Natural killer cell treated with Interleukin-12 subunit alpha and Interleukin-12 subunit beta and Interleukin-15 and Interleukin-18, amount 100 ng/mL, for 72 hours (primary cell): ENCODE results near the gene GRAP. TPM values are rescaled to one million over a fixed set of nuclear protein-coding genes. Genes with fewer than 3 reads are reported as not detected.

Experiments used
- ATAC-seq, 2 donors: fragments of 150-1000 bp; cut with Tn5 transposase in 1 of 2; sonication (Bioruptor Pico), chemical (Tn5 transposase) in 1 of 2; 2 replicates each; pipeline ENCODE4 v1.10.0; 2021
- DNase-seq: peaks from one replicate; pipeline ENCODE4 v3.0.0; 2022; ENCODE audit warnings: low spot score
- H3K27ac Mint-ChIP-seq, 2 donors: 1 replicate in 1 of 2; 2 replicates in 1 of 2; pipeline ENCODE4 v1.8.0; 2022; ENCODE audit warnings: mixed read lengths in 2 of 2, mild to moderate bottlenecking in 1 of 2, moderate library complexity in 1 of 2
- H3K27me3 Mint-ChIP-seq, 2 donors: 1 replicate in 1 of 2; 2 replicates in 1 of 2; pipeline ENCODE4 v1.8.0; 2022; ENCODE audit warnings: mixed read lengths in 2 of 2
- H3K36me3 Mint-ChIP-seq: one replicate; pipeline ENCODE4 v1.8.0; 2022; ENCODE audit warnings: mixed read lengths
- H3K4me1 Mint-ChIP-seq, 2 donors: 1 replicate in 1 of 2; 2 replicates in 1 of 2; pipeline ENCODE4 v1.8.0; 2022; ENCODE audit warnings: low read depth in 2 of 2, mixed read lengths in 2 of 2, mild to moderate bottlenecking in 1 of 2
- H3K4me3 Mint-ChIP-seq: one replicate; pipeline ENCODE4 v1.8.0; 2022; ENCODE audit warnings: mixed read lengths
- H3K9me3 Mint-ChIP-seq: 2 replicates; pipeline ENCODE4 v1.8.0; 2022; ENCODE audit warnings: mixed read lengths
- total RNA-seq, 2 donors: library from RNA; stranded (reverse); gene quantifications; one replicate each; pipeline ENCODE4 v1.2.3, GENCODE V29; 2022

GRAP gene
- total RNA-seq, 2 donors from 2014 or later: 8.2 to 15.9 TPM

GRCh38 chr17:19017804-19018599 lies 28.8 kb downstream of the GRAP start:
- DNase-seq (no peak), ATAC-seq (no peak)
- H3K27ac Mint-ChIP-seq: no peak overlapping the region
- peaks cover 0 to 9% of the 10 kb centered on the region in 2 donors for H3K27me3 Mint-ChIP-seq
- H3K4me1 Mint-ChIP-seq: no peaks in the 10 kb centered on the region
- no peaks in the 10 kb centered on the region for H3K36me3 Mint-ChIP-seq
- no peak overlapping the region for H3K4me3 Mint-ChIP-seq
- no peaks in the 10 kb centered on the region for H3K9me3 Mint-ChIP-seq

GRCh38 chr17:19017401-19017800 lies 29.4 kb downstream of the GRAP start:
- ATAC-seq (no peak), DNase-seq (no peak)
- no peak overlapping the region for H3K27ac Mint-ChIP-seq
- H3K4me1 Mint-ChIP-seq: no peaks in the 10 kb centered on the region
- peaks cover 0 to 9% of the 10 kb centered on the region in 2 donors for H3K27me3 Mint-ChIP-seq
- no peaks in the 10 kb centered on the region for H3K36me3 Mint-ChIP-seq
- no peaks in the 10 kb centered on the region for H3K9me3 Mint-ChIP-seq
- H3K4me3 Mint-ChIP-seq: no peak overlapping the region

- Mint-ChIP-seq H3K27me3 (peaks cover 0 to 9% of the 10 kb centered on the region in 2 donors), H3K27ac (no peak overlapping the region), H3K4me1 (no peaks in the 10 kb centered on the region), H3K4me3 (no peak overlapping the region), H3K36me3 (no peaks in the 10 kb centered on the region), H3K9me3 (no peaks in the 10 kb centered on the region)
- no peak for DNase-seq
- ATAC-seq: no peak
Measured at GRCh38 chr17:19016881-19017280, 29.9 kb downstream of the GRAP start.

GRCh38 chr17:19016297-19016696 lies 30.5 kb downstream of the GRAP start:
- ATAC-seq (no peak), DNase-seq (no peak)
- Mint-ChIP-seq H3K4me3 (no peak overlapping the region), H3K27ac (no peak overlapping the region), H3K4me1 (peaks cover 0 to under 1% of the 10 kb centered on the region in 2 donors), H3K36me3 (no peaks in the 10 kb centered on the region), H3K9me3 (no peaks in the 10 kb centered on the region), H3K27me3 (peaks cover 0 to 9% of the 10 kb centered on the region in 2 donors)

DNA sequence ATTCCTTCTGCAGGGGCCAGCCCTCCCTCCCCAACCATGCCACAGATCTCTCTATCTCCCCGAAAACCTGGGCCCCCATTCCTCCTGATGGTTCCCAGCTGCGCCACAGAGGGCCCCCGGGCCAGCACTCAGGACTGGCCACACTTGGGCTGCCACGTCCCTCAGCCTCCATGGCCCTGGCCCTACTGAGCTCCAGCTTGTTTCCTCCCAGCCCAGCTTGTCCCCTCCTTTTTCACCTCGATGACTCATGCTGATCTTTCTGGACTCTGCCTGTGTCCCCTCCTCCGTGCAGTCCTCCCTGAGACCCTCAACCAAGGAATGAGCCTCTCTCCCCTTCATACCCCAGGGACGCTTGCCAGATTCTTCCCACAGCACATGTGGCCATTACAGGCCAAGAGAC lies 31.3 kb downstream of the GRAP start:
- no peak overlapping the region for H3K27ac Mint-ChIP-seq
- H3K36me3 Mint-ChIP-seq: no peaks in the 10 kb centered on the region
- H3K27me3 Mint-ChIP-seq: peaks cover 0 to 12% of the 10 kb centered on the region in 2 donors
- peaks cover 0 to 6% of the 10 kb centered on the region in 2 donors for H3K4me1 Mint-ChIP-seq
- H3K4me3 Mint-ChIP-seq: no peak overlapping the region
- DNase-seq: no peak
- no peak for ATAC-seq
- no peaks in the 10 kb centered on the region for H3K9me3 Mint-ChIP-seq

- H3K27ac Mint-ChIP-seq: no peak overlapping the region
- no peaks in the 10 kb centered on the region for H3K9me3 Mint-ChIP-seq
- peaks cover 0 to 6% of the 10 kb centered on the region in 2 donors for H3K4me1 Mint-ChIP-seq
- peaks cover 0 to 12% of the 10 kb centered on the region in 2 donors for H3K27me3 Mint-ChIP-seq
- no peaks in the 10 kb centered on the region for H3K36me3 Mint-ChIP-seq
- ATAC-seq (no peak), DNase-seq (no peak)
- H3K4me3 Mint-ChIP-seq: no peak overlapping the region
Measured at GRCh38 chr17:19014628-19015215, 32.0 kb downstream of the GRAP start.

GRCh38 chr17:19013806-19014627 lies 32.7 kb downstream of the GRAP start:
- H3K9me3 Mint-ChIP-seq: no peaks in the 10 kb centered on the region
- H3K4me1 Mint-ChIP-seq: peaks cover 0 to 6% of the 10 kb centered on the region in 2 donors
- ATAC-seq (no peak), DNase-seq (no peak)
- H3K4me3 Mint-ChIP-seq: no peak overlapping the region
- H3K27ac Mint-ChIP-seq: no peak overlapping the region
- peaks cover 0 to 12% of the 10 kb centered on the region in 2 donors for H3K27me3 Mint-ChIP-seq
- no peaks in the 10 kb centered on the region for H3K36me3 Mint-ChIP-seq

- no peak for DNase-seq
- Mint-ChIP-seq H3K27ac (no peak overlapping the region), H3K27me3 (peaks cover 0 to 12% of the 10 kb centered on the region in 2 donors), H3K9me3 (no peaks in the 10 kb centered on the region), H3K36me3 (no peaks in the 10 kb centered on the region), H3K4me1 (peaks cover 0 to 6% of the 10 kb centered on the region in 2 donors), H3K4me3 (no peak overlapping the region)
- ATAC-seq: no peak
Measured at GRCh38 chr17:19013226-19013625, 33.5 kb downstream of the GRAP start.

DNA sequence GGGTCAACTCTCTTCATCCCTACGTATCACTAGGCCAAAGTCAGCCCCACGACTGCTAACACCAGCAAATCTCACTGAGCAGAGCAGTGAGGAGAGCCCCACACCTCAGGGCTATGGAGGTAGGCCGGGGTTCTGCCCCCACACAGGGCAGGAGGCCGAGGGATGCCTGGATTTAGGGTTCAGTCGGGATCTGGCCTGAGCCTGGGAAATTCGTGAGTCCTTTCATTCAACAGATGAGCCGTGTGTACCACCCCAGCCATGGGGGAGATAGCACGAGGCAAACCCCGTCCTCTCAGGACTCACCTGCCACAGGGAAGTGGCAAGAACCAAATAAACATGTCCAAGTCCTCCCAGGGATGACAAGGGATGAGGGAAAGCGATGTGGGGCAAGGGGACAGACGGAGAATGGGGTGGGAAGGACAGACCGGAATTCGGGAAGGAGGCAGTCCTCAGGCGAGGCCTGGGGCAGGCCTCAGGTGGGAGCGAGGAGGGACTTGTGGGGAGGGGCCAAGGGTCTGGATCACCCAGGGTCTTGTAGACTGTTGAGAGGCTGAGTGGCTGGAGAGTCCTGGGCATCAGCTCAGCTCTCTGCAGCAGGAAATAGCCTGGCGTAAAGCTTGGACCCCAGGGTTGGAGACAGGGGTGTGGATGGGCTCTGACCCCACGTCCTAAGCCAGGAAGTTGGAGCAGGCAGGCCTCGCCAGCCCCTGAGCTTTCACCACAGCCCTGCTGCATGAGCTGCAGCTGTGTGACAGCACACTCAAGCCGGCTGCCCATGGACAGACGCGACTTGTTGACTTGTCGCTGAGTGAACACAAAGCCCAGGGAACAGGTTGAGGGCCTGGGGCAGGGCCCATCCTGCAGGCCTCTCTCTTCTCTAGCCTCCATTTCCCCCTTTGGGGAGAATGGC lies 34.3 kb downstream of the GRAP start:
- no peak for ATAC-seq
- no peaks in the 10 kb centered on the region for H3K9me3 Mint-ChIP-seq

GRCh38 chr17:19011581-19011980 lies 35.2 kb downstream of the GRAP start:
- H3K27me3 Mint-ChIP-seq: peaks cover 0 to 9% of the 10 kb centered on the region in 2 donors
- no peak overlapping the region for H3K27ac Mint-ChIP-seq
- H3K36me3 Mint-ChIP-seq: no peaks in the 10 kb centered on the region
- ATAC-seq: no peak
- no peak overlapping the region for H3K4me3 Mint-ChIP-seq
- H3K9me3 Mint-ChIP-seq: no peaks in the 10 kb centered on the region
- H3K4me1 Mint-ChIP-seq: peaks cover 0 to 6% of the 10 kb centered on the region in 2 donors
- no peak for DNase-seq

More for the DNA sequence above, 34.3 kb downstream of the GRAP start:
- Mint-ChIP-seq H3K4me3 (no peak overlapping the region), H3K27ac (no peak overlapping the region), H3K36me3 (no peaks in the 10 kb centered on the region), H3K27me3 (peaks cover 0 to 12% of the 10 kb centered on the region in 2 donors), H3K4me1 (peaks cover 0 to 6% of the 10 kb centered on the region in 2 donors)
- no peak for DNase-seq

- no peak for ATAC-seq
- DNase-seq: no peak
- H3K4me1 Mint-ChIP-seq: peaks cover 0 to 6% of the 10 kb centered on the region in 2 donors
- no peaks in the 10 kb centered on the region for H3K9me3 Mint-ChIP-seq
- H3K36me3 Mint-ChIP-seq: no peaks in the 10 kb centered on the region
- H3K27me3 Mint-ChIP-seq: peaks cover 0 to 9% of the 10 kb centered on the region in 2 donors
- no peak overlapping the region for H3K27ac Mint-ChIP-seq
- H3K4me3 Mint-ChIP-seq: no peak overlapping the region
Measured at GRCh38 chr17:19010729-19011505, 35.8 kb downstream of the GRAP start.

DNA sequence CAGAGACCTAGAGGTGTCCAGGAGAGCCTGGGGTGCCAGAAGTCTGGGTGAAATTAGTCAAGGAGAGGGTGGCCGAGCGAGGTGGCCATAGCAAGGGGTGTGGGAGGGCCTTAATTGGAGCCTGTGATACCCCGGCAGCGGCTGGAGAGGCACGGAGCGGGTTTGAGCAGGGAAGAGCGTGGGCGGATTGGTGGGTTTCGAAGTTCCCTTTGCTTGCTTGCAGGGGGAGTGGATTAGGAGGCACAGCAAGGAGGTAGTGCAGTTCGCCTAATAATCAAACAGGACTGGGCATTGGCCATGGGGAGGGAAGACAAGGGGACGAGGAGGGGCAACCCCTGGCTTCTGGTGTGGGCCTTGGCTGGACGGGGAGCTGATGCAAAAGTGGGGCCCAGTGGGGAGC lies 36.8 kb downstream of the GRAP start:
- DNase-seq: no peak
- no peaks in the 10 kb centered on the region for H3K9me3 Mint-ChIP-seq
- H3K4me3 Mint-ChIP-seq: no peak overlapping the region
- ATAC-seq: no peak
- H3K27ac Mint-ChIP-seq: no peak overlapping the region
- H3K27me3 Mint-ChIP-seq: peaks cover 0 to 2% of the 10 kb centered on the region in 2 donors
- H3K4me1 Mint-ChIP-seq: peaks cover 0 to 6% of the 10 kb centered on the region in 2 donors
- H3K36me3 Mint-ChIP-seq: no peaks in the 10 kb centered on the region
